NK-92 treated with Interleukin-12 subunit alpha and Interleukin-12 subunit beta, amount 100 ng/mL, for 24 hours (cell line): Measurements from ENCODE around the gene RARB.

Source experiments
- DNase-seq: peaks from one replicate; lab custom pipeline; 2025; lab: John Stamatoyannopoulos, UW

Gene RARB

DNA sequence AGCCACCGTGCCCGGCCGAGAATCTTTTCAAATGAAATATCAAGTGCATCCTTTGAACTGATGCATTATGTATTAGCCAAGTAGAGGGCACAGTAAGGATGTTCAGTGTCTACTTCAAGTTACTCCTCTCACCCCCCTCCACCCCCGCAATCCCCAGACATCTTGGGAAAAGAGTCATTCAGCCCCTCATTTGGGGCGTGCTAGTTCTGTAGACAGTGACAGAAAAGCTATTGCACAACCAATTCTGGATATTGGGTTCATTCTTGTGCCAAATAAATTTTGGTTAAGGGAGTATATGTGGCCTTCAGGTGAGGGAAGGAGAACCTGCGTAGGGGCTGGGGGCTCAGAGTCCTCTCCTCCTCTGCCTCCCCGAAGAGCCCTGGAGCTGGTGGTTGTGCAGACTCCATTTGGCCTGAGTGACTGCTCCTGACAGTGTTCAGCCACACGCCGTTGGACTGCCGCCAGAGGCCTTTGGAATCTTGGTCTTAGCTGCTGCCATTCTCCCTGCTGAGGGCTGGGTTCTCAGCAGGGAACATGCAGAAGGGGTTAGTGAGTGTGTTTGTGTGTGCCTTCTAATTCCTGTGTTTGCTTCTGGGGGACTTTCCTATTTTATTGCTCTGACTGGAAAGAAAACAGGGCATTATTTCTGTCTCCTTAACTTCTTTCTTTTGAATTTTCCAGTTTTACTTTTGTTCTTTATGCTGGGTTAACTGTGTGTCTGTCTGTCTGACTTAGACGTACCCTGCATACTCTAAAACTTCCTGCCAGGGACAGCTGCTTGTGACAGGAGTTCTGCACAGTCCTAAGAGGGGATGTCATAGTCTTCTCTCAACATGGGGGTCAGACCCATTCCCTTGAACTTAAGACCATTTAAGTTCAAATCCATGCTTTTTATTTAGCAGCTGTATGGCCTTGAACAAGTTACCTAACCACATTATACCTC lies 21.0 kb downstream of the RARB start:
- DNase-seq = no peak

DNA sequence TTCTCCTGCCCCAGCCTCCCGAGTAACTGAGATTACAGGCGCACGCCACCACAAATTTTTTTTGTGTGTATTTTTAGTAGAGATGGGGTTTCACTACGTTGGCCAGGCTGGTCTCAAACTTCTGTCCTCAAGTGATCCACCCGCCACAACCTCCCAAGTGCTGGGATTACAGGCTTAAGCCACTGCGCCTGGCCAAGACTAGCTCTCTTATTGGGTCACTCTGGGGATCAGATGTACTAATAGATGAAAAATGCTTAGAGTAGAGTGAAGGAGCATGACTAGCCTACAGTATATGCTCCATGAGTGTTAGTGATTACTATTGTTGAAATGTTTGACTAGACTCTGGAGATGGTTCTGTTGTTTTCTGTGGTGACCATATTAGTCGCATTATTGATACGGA lies 21.8 kb downstream of the RARB start:
- DNase-seq = no peak

DNA sequence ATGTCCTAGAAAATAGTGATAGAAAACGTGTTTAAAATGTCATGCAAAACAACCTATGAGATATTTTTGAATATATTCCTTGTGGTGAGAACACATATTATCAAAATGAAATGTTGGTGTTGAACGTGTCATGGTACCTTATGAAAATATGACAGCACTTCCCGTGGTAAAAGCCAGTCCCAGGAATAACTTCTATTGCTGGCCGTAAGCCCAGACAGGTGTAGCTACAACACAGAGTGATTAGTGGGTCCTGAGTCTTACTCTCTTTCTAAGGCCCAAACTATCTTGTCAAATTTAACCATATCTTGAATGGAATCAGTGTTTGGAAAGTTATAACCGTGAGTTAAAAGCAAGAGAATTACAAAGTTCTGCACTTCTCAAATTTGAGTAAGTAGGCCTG lies 24.1 kb downstream of the RARB start:
- DNase-seq = no peak

DNA sequence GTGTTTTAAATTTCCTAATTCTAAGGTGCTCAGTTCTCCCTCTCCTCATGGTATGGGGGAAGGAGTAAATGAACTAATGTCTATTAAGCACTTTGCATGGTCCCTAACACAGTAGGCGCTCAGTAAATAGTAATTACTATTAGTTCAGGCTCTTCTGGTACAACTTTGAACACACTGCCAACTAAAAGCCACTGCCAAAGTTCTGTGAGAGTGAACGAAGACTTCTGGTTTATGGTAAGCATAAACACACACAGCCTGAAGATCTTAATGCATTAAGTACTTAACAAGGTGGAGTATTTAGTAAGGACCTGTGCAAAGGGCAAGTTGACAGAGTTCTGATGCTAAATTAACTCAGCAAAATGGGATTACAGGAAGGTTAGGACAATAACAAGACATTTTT lies 24.7 kb downstream of the RARB start:
- no peak for DNase-seq

DNA sequence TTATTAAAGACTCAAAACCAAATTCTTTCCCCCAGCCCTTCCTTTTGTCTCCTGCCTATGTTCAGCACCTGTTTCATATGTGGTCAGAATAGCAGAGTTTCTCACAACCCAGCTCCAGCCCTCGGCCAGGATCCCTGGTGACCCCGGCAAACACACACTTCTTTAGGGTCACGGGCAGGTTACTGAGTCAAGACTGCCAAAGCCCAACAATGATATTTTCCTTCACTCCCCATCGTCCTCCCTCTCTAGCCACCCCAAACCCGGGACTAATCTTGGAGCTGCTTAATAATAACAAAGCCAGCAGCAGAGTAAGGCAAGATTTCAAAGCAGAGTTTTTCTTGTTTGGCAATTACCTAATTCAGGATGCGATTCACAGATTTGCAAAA lies 25.5 kb downstream of the RARB start:
- no peak for DNase-seq

DNA sequence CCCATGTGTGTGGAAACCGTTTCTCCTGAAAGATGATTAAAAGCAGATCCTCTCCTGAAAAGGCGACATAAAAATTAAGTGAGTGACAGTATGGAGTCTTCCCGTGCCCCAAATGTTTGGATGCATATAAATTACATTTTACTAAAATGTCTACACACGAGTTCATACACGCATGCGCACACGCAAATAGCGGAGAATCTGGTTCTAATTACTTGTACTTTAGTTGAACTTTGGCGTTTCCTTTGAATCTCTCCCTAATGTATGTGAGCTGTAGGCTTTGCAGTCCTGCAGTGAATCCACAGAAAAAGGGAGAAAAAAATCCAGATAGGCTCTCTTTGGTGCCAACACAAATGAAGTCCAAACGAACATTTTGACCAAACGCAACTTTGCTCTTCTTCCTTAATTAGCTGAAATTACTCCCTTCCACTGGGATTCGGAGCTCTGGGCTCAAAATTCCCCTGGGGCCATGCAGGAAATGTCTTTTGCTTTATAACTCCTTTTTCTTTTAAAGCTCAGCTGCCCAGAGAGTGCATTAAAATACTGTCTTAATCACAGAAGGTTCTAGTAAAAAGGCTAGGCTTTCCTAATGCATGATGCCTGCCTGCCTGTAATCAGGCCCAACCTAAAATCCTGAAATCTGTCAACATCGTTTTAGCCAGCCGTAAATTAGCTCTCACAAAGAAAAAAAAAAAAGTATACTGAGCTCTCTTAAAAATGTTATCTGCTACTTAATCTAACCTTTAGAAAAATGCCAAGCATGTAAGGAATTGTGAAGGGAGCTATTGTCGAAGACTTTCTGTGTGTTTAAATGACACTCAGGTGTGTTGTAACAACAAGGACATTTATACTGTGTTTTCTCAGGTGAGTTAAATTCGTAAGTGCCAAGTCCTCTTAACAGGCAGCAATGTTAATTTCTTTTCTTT lies 26.2 kb downstream of the RARB start:
- DNase-seq = no peak

DNA sequence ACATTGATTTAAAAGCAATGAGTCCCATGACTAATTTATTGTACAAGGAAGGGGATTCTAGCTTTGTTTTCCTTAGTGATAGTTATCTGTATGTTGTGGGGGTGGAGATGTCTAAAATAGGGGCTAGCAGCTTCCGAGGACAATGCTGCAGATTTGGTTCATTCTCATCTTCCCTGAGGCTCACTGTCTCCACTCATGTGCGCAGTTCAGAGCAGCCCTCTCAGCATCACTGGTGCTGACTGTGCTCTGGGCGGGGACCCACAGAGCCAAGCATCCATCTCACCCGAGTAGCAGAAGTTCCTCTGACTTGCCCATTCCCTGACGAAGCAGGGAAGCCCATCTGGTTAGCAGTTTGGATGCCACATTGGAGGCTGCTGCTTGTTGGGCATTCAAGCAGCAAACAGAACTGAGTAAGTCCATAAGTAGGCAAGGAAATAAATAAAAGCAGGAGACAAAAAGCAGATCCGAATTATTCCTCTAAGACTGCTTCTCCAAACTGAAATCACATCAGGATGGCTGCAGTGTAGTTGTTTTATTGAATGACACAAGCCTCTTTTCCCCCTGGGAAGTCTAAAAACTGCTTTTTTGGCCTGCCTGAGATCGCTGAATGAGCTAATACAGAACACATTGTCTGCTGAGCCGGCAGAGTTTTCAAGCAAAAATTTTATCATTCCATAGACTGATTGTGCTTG lies 27.5 kb downstream of the RARB start:
- no peak for DNase-seq

DNA sequence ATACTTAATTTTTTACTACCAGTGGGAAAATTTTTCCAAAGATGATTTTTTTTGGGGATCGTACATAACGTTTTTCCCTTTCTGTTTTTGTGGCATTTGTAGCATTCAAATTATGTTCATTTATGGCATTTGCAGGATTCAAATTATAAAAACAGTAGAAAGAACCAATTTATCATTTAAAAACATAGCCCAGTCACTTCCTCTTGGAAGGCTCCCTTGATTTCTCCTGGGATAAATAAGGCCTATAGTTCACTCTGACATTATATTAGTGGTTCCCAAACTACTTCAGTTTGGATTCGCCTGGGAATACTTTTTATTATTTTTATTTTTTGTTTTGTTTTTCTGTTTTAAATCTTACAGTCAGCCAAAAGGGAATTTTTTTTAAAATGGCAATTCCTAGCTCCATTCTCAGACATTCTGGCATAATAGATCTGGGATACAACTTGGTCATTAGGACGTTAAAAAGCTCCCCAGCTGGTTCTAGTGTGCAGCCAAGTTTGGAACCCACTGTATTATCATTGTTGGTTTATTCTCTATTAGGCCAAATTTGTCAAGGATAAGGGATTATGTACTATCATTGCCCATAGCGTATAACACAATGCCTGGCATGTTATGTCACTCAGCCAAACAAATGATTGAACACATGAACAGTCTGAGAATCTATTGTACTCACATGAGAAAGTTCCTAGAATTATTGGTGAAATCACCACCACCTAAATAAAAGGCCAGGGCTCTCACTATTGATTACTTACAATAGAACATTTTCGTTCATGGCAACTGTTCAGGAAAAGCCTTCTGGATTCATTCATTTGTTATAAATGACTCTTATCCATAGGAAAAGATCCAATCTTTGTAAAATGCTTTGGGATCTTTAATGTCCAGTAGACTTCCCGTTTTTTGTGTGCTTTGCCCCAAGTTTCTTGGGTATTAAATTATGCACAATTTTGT lies 28.9 kb downstream of the RARB start:
- no peak for DNase-seq

DNA sequence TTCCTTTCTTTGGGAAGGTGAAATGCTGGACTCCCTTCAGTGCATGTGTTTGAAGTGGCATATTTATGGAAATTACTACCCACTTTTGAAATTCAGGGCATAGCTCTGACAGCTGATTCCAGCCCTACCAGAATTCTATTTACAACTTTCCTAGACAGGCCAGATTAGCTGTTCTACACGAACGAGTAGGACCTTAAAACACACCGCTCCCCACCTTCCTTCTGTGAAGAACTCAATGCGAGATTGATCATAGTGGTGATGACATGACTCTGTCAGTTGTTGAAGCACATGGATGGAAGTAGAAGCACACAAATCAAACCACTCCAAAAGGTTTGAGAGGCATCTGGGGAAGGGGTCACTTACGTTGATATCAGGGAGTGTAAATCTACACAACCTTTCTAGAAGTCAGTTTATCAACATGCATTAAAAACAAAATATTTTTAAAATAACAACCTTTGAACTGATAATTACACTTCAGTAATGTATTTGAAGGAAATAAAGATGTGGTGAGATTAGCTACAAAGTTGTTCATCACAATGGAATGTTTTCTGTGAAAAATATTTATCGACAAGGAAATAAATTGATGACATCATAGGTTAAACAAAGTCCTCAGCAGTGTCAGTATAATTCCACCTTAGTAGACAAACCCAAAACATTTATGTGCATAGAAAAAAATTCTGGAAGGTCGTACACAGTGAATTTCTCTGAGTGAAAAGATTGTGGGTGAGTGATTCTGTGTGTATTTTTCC lies 29.8 kb downstream of the RARB start:
- DNase-seq = no peak

DNA sequence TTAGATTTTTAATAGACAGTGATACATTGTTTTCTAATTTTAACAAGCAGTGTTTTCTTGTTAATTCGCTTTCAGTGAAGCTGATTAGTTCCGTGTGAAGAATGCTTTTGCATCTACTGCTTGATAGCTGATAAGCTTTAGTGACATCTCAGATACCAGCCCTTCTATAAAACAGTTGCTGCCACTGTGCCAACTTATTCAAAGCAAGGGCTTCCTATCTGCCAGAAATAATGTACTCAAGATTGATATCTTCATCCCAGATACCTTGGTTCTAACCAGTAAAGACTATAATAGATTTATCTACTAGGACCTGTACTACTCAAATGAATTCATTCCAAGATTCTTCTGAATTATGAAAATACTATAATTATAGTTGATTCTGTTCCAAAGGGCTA lies 30.4 kb downstream of the RARB start:
- DNase-seq = no peak

DNA sequence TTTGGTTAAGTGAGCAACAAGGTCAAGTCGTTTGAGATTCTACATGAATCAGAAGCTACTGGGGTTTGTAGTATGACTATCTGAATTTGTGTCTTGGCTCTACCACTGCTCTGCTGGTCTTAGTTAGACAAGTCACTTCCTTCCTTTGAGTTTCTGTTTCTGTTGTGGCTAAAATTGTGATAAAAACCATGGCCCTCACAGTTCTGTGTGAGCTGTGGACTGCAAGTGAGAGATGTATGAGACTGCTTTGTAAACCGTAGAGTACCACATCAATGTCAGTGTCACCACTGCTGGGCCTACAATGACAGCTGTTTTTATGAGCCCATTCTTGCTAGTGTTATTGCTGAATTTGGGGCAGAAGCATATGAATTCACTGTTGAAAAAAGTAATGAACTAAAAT lies 32.7 kb downstream of the RARB start:
- no peak for DNase-seq

DNA sequence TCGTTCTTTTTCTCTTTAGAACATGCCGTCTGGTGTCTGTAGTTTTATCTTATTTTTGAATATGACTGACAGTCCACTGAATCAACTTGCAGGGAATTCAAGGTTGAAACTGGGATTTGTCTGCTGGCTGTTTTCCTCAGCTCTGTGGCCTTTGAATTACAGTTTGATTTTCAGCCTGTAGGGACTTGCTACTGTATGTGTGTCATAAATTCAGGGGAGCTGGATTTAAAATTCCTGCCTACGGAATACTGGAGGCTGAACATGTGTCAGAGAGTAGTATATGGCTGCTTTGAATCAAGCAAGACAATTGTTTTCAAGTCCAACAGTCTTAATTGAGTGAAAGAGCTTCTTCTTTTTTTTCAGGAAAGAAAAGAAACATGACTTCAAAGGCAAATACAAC lies 33.9 kb downstream of the RARB start:
- no peak for DNase-seq

DNA sequence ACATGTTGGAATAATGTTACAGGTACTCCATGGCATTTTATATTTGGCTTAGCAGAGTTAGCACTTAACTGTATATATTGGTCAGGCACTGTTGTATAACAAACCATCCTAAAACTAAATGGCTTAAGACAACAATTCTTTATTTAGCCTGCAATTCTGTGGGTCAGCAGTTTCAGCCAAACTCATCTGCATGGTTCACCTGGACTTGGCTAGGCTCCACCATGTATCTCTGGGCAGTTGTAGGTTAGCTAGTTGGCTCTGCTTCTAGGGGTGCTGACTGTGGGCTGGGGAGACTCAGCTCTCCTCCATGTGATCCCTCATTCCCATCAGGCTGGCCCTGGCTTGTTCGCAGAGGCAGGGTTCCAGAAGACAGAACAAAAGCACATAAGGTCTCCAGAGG lies 34.4 kb downstream of the RARB start:
- no peak for DNase-seq

DNA sequence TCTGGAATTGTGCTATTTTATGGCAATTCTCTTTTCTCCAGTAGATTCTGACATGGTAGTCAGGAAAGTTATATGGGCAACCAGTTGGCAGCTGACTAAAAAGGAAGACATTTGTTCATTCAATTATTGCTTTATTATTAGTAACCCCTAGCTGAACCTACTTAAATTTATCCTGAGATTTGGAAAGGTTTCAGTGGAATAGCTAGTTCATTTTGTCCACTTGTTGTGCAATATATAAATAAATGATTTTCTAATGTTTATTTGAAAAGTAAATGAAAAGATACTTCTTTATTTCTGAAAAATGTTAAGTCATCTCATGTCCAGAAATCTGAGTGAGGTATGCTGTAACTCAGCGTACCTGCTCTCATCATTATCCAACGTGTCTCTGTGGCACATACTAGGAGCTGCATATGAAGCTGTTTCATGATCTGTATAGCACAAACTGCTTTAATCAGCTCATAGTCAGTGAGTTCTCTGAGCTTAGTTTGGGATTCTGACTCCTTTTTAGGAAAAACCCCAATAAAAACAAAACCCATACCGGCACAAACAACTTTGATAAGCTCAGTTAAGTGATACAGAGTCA lies 35.9 kb downstream of the RARB start:
- no peak for DNase-seq

DNA sequence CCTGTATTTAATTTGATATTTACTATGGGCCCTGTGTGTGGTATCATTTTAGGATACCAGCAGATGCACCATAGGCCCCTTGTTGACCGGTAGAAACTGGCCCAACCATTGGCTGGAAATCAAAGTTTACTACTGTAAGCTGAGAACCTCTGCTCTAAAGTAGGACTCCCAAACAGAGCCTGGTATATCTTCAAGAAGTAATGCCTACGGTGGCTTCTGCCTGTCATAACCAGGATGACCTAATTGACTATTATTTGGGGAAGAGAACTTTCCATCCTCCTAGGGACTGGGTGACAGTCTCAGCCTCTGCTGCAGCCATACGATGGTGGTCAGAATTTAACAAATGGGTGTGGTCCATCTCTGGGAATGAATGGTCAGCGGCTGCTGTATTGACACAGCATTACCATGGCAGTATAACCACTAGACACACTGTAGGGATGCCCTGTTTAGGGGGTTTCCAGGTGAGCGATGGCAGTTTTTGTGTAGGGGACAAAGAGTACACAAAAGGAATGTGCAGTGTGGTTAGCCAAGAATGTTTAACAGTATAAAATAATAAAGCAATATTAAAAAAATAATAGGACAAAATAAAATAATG lies 37.3 kb downstream of the RARB start:
- no peak for DNase-seq

DNA sequence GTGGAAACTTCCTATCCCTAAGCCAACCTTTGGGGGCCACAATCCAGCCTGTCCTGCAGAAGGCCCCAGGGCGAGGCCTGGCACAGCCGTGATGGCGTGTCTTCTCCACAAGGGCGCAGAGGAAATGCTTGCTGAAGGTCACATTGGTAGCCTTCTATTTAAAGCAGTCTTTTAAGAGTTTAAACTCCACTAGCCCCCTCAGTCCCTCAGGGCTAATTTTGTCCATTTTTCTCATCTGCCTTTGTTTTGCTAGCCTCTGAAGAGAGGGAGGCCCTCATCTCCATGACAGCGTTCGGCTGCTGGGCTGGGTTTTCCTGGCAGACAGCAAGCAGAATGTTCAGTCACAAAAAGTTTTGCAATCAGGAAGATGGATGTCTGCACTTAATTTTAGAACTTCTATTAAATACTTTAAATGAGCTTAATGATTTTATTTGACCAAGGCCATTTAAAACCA lies 40.8 kb downstream of the RARB start:
- no peak for DNase-seq

DNA sequence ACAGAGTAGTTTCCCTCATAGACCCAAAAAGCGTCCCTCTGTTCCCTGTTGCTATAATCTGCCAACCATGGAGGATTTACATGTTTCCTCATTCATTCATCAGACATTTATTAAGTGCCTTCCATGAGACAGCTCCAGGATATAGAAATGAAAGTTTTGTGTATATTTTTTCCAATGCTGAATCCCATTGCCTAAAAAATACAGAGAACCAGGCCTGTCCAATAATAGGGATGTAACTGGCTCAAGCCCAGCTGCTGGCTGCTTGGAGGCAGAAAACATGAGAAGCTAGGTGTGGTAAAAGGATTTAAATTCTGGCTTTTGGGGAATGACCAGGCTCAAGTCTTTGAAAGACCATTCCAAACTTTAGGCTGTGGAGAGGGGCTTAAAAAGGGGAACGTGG lies 41.5 kb downstream of the RARB start:
- DNase-seq = no peak

DNA sequence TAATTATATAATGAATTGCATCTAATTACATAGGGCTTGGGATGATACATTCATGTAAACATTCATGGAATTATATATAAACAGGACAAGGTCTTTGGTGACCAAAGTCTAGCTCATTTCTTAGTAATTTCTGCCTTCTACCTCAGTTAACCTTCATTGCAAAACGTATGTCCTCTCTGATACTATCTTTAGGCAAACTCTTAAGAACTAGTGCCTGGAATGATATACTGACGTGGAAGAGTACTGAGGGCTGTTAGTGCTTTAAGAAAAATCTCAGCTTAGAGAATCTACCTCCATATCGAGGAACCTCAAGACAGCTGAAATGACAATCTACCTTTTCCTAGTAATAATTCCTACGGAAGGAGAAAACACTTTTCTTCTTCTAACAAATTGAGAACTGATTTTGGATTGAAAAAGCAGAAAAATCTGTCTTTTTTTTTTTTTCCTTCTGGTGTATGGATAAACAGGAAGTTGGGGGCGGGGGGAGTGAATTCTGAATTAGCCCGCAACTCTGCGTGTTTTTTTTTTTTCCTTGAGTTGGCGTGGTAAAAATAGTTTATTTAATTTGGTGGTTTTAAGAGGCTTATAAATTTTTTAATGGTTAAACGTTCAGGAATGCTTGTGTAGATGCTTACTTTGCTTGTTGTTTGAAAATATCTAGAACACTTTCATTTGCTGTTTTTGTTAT lies 43.2 kb downstream of the RARB start:
- DNase-seq = no peak

DNA sequence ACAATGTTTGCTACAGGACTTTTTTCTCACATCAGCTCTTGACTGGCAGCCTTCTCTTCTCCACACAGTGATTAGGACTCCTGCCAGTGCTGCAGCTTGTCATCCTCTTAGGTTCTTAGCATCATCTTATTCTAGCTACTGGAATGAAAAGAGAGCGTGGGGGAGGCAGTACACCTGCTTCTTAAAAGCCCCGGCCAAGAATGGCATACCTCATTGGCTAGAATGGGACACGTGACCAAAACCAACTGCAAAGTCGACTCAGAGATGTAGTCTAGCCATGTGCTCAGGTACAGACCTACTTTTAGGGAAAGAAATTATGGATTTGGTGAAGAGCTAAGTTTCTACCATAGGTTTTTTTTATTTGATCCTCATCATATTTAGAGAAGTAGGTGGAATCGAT lies 44.1 kb downstream of the RARB start:
- no peak for DNase-seq
